GM12878 (cell line): ENCODE measurements around the gene GSG1L. TPM values are rescaled to one million over a fixed set of nuclear protein-coding genes. Genes with fewer than 3 reads are reported as not detected.

Experiments
- ATAC-seq: fragments of 200-7000 bp; cut with Tn5 transposase; 3 replicates; pipeline ENCODE4 v1.9.1; 2020; ENCODE audit warnings: mild to moderate bottlenecking, moderate library complexity
- BruUV-seq: library from RNA; stranded (reverse); fragments of 400-500 nt; replicated peaks from 2 replicates; lab custom pipeline; 2021; lab: Mats Ljungman, UMichigan
- CTCF ChIA-PET: fragments of 300-600 bp; sonication (Branson Sonifier 250); formaldehyde crosslinking; extraction: SDS; loops from one replicate; lab custom pipeline; 2021; ENCODE audit warnings: inconsistent platforms; lab: Yijun Ruan, JAX
- POLR2A ChIA-PET: fragments of 350-600 bp; formaldehyde crosslinking; extraction: SDS; loops from one replicate; lab custom pipeline; 2021; ENCODE audit warnings: inconsistent platforms; lab: Charles Lee
- RAD21 ChIA-PET: fragments of 300-600 bp; sonication (Branson Sonifier 250); formaldehyde crosslinking; loops from one replicate; lab custom pipeline; 2023; ENCODE audit warnings: antibody characterized with exemption; ENCODE audit not compliant: unreplicated experiment; lab: Charles Lee
- SMC1A ChIA-PET: fragments of 300-600 bp; sonication (Branson Sonifier 250); formaldehyde crosslinking; loops from one replicate; lab custom pipeline; 2023; ENCODE audit not compliant: unreplicated experiment, uncharacterized antibody; lab: Charles Lee
- DNase-seq: peaks from one replicate; pipeline ENCODE4 v3.0.0-alpha.2; 2011; ENCODE audit warnings: low read depth, low spot score
- FAIRE-seq: peaks from 3 replicates; lab custom pipeline; 2011; peaks lifted over from hg19 to GRCh38; lab: Jason Lieb, UNC
- H2AFZ ChIP-seq: 2 replicates; pipeline ENCODE4 v1.6.0; 2011; ENCODE audit warnings: low read depth, low read length, control low read depth; ENCODE audit not compliant: control insufficient read depth
- H3K27ac ChIP-seq: 2 replicates; pipeline ENCODE4 v1.5.1; 2011; ENCODE audit warnings: control low read depth; ENCODE audit not compliant: control insufficient read depth, insufficient read depth
- H3K27me3 ChIP-seq, 2 experiments: replicated peaks in 1 of 2; 2 replicates each; pipeline versions ENCODE4 v1.6.0 to v1.6.1; 2011; ENCODE audit warnings: low read length in 1 of 2; ENCODE audit not compliant: control insufficient read depth in 2 of 2, insufficient read depth in 2 of 2
- H3K36me3 ChIP-seq, 2 experiments: 2 replicates each; pipeline ENCODE4 v1.5.1; 2011; ENCODE audit warnings: low read length in 1 of 2; ENCODE audit not compliant: control insufficient read depth in 2 of 2, insufficient read depth in 2 of 2
- H3K4me1 ChIP-seq: 2 replicates; pipeline ENCODE4 v1.6.1; 2011; ENCODE audit warnings: mild to moderate bottlenecking, low read length, moderate library complexity, mixed read lengths; ENCODE audit not compliant: control insufficient read depth, insufficient read depth
- H3K4me2 ChIP-seq: 2 replicates; pipeline ENCODE4 v1.6.0; 2011; ENCODE audit warnings: control low read depth; ENCODE audit not compliant: control insufficient read depth, insufficient read depth
- H3K4me3 ChIP-seq: fragments of 200-600 bp; sonication (generic); 2 replicates; pipeline ENCODE4 v1.5.1; 2016
- H3K79me2 ChIP-seq: 2 replicates; pipeline ENCODE4 v1.6.0; 2011; ENCODE audit warnings: low read length; ENCODE audit not compliant: control insufficient read depth, insufficient read depth
- H3K9ac ChIP-seq: 2 replicates; pipeline ENCODE4 v1.8.0; 2011; ENCODE audit warnings: low read length, control low read depth, mixed read lengths; ENCODE audit not compliant: control insufficient read depth, insufficient read depth
- H3K9me3 ChIP-seq: replicated peaks from 3 replicates; pipeline ENCODE4 v1.5.1; 2011; ENCODE audit warnings: mild to moderate bottlenecking, low read length; ENCODE audit not compliant: control insufficient read depth, insufficient read depth
- H4K20me1 ChIP-seq: 2 replicates; pipeline ENCODE4 v1.6.0; 2011; ENCODE audit not compliant: control insufficient read depth, insufficient read depth
- BHLHE40 ChIP-seq, 2 experiments: fragments of 450-650 bp in 1 of 2; IDR thresholded peaks; 2 replicates each; pipeline ENCODE4 v1.6.1; 2011 to 2017; ENCODE audit warnings: low read depth in 2 of 2, borderline replicate concordance in 1 of 2, improper control_type of control experiment in 1 of 2, low read length in 1 of 2, mild to moderate bottlenecking in 1 of 2
- BMI1 ChIP-seq: fragments of 450-650 bp; IDR thresholded peaks from 2 replicates; pipeline ENCODE4 v1.6.1; 2016; ENCODE audit warnings: mild to moderate bottlenecking, moderate library complexity, borderline replicate concordance
- HCFC1 ChIP-seq: fragments of 150-350 bp; IDR thresholded peaks from 2 replicates; pipeline ENCODE4 v1.6.1; 2014; ENCODE audit warnings: low read length
- MXI1 ChIP-seq: fragments of 150-350 bp; IDR thresholded peaks from 2 replicates; pipeline ENCODE4 v1.6.1; 2011; ENCODE audit warnings: low read depth, mild to moderate bottlenecking, inconsistent platforms, low read length, improper control_type of control experiment
- NFXL1 ChIP-seq: fragments of 450-650 bp; IDR thresholded peaks from 2 replicates; pipeline ENCODE4 v1.6.1; 2017; ENCODE audit warnings: antibody characterized with exemption, mild to moderate bottlenecking, borderline replicate concordance
- POU2F2 ChIP-seq: IDR thresholded peaks from 3 replicates; pipeline ENCODE4 v1.6.1; 2011; ENCODE audit warnings: low read depth, mild to moderate bottlenecking, low read length, borderline replicate concordance
- ZNF592 ChIP-seq: fragments of 450-650 bp; IDR thresholded peaks from 2 replicates; pipeline ENCODE4 v1.6.1; 2017; ENCODE audit warnings: mild to moderate bottlenecking, moderate library complexity
- WGBS: methylation state at CpG from one replicate; pipeline ENCODE4 v1.1.6; 2016; ENCODE audit warnings: low lambda C conversion rate; ENCODE audit not compliant: insufficient replicate concordance, insufficient coverage; ENCODE audit errors: missing lambda C conversion rate; 5-methylcytosine and 5-hydroxymethylcytosine counted together
- in situ Hi-C: fragments of 300-500 bp; cut with MboI; formaldehyde crosslinking; loops from 9 replicates; pipeline ENCODE4 v1.14.3; 2018; ENCODE audit warnings: mixed read lengths
- intact Hi-C: fragments of 100-400 bp; cut with micrococcal nuclease; formaldehyde crosslinking; loops from one replicate; pipeline ENCODE4 v1.14.2; 2022; ENCODE audit not compliant: unreplicated experiment
- polyA plus RNA-seq, 11 experiments: library from polyadenylated mRNA; depleted of rRNA in 4 of 11; unstranded in 6 of 11; stranded (reverse) in 5 of 11; fragments of >200 nt; fragmentation: Nextera tagmentation in 4 of 11; fragmentation: Illumina TruSeq in 1 of 11; extraction: Ambion mirVana in 4 of 11; extraction: Trizol in 1 of 11; gene quantifications; 1 replicate in 1 of 11; 2 replicates in 10 of 11; pipeline versions ENCODE4 v1.2.1 to v1.2.3, GENCODE V29; 2011 to 2016; ENCODE audit warnings: inconsistent platforms in 2 of 11, missing spikeins in 2 of 11, low read depth in 1 of 11
- total RNA-seq, 4 experiments: library from RNA; depleted of rRNA in 3 of 4; stranded (reverse); fragments of >200 nt in 3 of 4; fragmentation: Illumina TruSeq in 1 of 4; extraction: Trizol in 1 of 4; gene quantifications; 2 replicates each; pipeline versions ENCODE4 v1.2.1 to v1.2.3, GENCODE V29; 2013 to 2021
- TF ChIP-seq, protein P1 (sequence below): fragments of 450-650 bp; IDR thresholded peaks from 2 replicates; pipeline ENCODE4 v1.6.1; 2014; ENCODE audit warnings: mild to moderate bottlenecking
- TF ChIP-seq, protein P2 (sequence below): fragments of 450-650 bp; IDR thresholded peaks from 2 replicates; pipeline ENCODE4 v1.6.1; 2017; ENCODE audit warnings: mild to moderate bottlenecking

GSG1L gene
- total and polyA plus RNA-seq, 10 of the 15 experiments (the other 5 are each of a cell fraction or from before 2014, with no cell fraction given), result not detected

DNA sequence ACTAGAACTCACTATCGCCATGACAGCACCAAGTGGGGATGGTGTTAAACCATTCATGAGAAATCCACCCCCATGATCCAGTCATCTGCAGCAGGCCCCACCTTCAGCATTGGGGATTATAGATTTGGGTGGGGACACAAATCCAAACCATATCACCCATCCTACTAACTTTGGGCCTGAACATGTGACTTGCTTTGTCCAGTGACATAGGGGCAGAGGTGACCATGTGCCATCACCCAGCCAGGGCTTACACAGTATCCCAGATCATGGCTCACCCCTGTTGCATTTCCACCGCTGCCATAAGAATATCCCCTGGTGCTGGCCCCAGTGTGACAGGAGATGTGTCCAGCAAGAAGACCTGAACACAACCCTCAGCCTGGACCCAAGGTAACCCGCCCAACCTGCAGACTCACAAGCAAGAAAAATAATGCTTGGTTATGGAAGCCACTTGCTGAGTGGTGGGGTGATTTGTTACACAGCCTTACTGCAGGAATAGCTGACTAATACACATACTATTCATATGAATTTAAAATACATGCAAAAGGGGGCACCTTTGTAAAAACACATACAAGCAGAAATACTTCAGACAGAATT lies 130.9 kb downstream of the GSG1L start (continued):
- no peak for TF ChIP-seq ZNF592
- no peak for TF ChIP-seq MXI1
- no peak for TF ChIP-seq HCFC1
- TF ChIP-seq BHLHE40 (IDR thresholded peaks at IDR 0.05; ENCODE audit: borderline replicate concordance in 1 of 2, low read depth in 2 of 2, low read length in 1 of 2), result no peak
- TF ChIP-seq POU2F2, result no peak
- TF ChIP-seq, protein P1, sequence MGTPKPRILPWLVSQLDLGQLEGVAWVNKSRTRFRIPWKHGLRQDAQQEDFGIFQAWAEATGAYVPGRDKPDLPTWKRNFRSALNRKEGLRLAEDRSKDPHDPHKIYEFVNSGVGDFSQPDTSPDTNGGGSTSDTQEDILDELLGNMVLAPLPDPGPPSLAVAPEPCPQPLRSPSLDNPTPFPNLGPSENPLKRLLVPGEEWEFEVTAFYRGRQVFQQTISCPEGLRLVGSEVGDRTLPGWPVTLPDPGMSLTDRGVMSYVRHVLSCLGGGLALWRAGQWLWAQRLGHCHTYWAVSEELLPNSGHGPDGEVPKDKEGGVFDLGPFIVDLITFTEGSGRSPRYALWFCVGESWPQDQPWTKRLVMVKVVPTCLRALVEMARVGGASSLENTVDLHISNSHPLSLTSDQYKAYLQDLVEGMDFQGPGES, result no peak

DNA sequence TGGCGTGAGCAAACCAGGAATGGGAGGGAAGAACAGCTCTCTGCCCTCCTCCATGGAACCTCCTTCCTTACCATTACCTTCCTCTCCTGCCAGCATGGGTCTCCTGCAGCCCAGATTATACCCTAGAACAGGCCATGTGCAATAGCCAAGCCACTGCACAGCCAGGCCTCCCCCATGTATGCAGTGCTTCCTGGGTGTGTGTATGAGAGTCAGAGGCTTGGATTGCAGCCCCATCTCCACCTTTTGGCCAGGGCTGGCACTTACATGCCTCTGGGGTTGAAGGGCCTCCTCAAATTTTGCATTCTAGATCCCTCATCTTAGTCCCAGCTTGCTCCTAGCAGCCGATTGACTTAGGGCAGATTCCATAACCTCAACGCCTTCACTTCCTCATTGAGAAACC lies 133.7 kb downstream of the GSG1L start:
- no peak for DNase-seq
- Histone ChIP-seq H3K4me2 (no peak overlapping the region), H2AFZ (no peak overlapping the region), H3K4me1 (no peaks in the 10 kb centered on the region), H3K27ac (no peak overlapping the region), H3K79me2 (no peaks in the 10 kb centered on the region), H4K20me1 (no peaks in the 10 kb centered on the region), H3K9ac (no peak overlapping the region), H3K36me3 (no peaks in the 10 kb centered on the region), H3K27me3 (no peaks in the 10 kb centered on the region; a peak in 1 of 4 replicates), H3K4me3 (no peak overlapping the region), H3K9me3 (no peaks in the 10 kb centered on the region)
- ChIA-PET CTCF (interaction anchor here (1.5 kb wide), 1 partner anchor 114 kb away, joined by 4 read pairs; no protein-coding TSS in a partner anchor), POLR2A (no interaction called here), SMC1A (no interaction called here), RAD21 (no interaction called here)
- FAIRE-seq, result no peak
- 17% methylated on average over 3 of the region's 3 CpGs for WGBS
- in situ Hi-C loops (no loop called here), intact Hi-C loops (no loop called here)
- no peak for ATAC-seq
- BruUV-seq, result no TSS peak
- no peak for TF ChIP-seq NFXL1
- no peak for TF ChIP-seq BMI1
- TF ChIP-seq, protein P2, sequence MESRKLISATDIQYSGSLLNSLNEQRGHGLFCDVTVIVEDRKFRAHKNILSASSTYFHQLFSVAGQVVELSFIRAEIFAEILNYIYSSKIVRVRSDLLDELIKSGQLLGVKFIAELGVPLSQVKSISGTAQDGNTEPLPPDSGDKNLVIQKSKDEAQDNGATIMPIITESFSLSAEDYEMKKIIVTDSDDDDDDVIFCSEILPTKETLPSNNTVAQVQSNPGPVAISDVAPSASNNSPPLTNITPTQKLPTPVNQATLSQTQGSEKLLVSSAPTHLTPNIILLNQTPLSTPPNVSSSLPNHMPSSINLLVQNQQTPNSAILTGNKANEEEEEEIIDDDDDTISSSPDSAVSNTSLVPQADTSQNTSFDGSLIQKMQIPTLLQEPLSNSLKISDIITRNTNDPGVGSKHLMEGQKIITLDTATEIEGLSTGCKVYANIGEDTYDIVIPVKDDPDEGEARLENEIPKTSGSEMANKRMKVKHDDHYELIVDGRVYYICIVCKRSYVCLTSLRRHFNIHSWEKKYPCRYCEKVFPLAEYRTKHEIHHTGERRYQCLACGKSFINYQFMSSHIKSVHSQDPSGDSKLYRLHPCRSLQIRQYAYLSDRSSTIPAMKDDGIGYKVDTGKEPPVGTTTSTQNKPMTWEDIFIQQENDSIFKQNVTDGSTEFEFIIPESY, result no peak
